SH-SY5Y (cell line): Measurements from ENCODE around the gene HECTD1.

Experiments used
- GATA2 ChIP-seq: IDR thresholded peaks from 2 replicates; pipeline ENCODE4 v1.6.1; 2011; ENCODE audit warnings: mild to moderate bottlenecking, low read depth, low read length
- GATA3 ChIP-seq: IDR thresholded peaks from 2 replicates; pipeline ENCODE4 v1.6.1; 2011; ENCODE audit warnings: low read depth, mild to moderate bottlenecking, low read length, moderate library complexity

The HECTD1 gene

DNA sequence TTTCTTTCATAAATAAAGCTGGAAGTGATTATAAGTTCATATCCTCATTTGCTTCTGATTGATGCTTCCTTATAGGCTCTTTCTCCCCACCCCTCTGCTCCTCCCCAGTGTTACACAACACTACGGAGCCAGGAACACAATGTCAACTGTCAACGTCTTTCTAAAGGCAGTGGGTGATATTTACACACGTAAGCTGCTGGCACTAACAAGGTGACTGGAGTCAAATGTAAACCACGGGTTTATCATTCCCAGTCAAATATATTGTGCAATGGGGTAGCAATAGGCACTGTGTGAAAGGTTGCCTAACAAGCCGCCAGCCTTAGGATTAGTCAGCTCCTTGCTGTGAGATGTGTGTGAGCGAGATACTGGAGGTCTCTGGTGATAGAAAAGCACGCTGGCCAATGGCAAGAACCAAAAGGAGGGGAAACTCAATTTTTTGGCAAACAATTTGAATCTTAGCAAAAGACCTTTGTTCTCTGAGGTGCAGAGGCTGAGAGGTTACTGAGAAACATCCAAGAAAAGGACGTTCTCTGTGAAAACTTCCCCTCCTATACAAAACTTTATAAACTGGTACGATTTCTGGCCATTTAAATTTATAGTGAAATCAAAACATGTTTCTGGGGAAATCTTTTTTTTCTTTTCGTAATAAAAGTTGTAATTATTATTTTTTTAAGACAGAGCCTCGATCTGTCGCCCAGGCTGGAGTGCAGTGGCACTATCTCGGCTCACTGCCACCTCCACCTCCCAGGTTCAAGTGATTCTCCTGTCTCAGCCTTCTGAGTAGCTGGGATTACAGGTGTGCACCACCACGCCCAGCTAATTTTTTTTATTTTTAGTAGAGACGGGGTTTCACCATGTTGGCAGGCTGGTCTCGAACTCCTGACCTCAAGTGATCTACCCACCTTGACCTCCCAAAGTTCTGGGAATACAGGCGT is 22.3 kb upstream of the HECTD1 start:
- no peak for TF ChIP-seq GATA2
- no peak for TF ChIP-seq GATA3

DNA sequence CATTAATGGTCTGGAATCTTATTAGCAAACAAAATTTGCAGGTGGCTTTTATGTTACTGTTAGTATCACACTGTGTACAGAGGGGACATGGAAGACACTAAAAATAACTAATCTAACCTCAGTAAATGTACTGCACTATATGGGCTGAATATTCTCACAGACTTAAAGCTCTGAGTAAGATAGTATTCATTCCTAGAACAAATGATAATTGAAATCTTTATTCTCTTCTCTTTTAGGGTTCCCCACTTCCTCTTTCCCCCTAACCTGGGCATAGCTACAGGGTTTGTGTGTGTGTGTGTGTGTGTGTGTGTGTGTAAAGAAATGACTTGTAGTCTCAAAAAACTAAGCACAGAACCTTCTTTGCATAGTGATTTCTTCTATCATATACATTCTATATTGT is 21.4 kb upstream of the HECTD1 start:
- TF ChIP-seq GATA3: no peak
- no peak for TF ChIP-seq GATA2

DNA sequence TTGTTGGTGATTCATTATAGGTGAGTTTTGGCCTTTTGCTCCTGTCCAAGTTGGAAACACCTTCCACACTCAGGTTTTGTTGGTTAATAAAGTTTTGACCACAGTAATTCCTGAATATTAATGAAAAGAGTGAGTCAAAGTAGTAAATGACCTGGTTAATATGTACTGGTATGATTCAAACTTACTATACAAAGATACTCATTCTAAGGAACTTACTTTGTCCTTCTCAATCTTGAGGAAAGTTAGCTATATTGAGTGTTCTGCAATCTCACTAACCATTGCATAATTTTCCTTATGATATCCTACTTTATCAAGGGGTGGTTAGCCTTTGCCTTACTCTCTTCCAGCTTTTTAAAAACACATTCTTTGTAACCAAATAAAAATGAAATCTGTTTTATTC is 20.9 kb upstream of the HECTD1 start:
- TF ChIP-seq GATA3: no peak
- no peak for TF ChIP-seq GATA2

DNA sequence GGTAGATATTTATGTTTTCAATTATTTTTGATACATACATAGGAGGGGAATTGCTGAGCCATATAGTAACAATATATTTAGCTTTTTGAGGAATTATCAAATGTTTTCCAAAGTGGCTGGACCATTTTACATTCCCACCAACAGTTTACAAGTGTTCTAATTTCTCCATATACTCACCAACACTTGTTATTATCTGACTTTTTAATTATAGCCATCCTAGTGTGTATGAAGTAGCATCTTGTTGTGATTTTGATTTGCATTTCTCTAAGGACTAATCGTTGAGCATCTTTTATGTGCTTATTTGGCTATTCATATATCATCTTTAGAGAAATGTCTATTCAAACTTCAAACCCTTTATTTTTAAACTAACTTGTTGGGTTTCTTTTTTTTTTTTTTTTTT is 17.2 kb upstream of the HECTD1 start:
- no peak for TF ChIP-seq GATA2
- no peak for TF ChIP-seq GATA3

DNA sequence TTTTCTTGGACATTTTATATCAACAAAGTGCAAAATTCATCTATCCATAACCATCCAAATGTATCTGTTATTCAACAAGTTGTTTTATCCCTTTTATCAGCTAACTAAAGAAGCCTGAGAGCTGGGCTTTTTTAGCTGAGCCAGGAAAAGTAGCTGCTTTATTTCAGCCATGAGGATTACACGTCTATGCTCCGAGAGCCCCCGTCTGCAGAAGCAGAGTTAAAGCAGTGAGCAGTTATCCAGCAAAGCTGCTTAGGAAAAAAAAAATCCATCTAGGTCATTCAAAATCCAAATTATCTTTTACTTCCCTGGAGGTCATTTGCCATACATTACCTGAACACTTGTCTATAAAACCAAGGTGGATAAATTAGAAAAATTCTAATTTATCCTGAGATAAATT is 15.7 kb upstream of the HECTD1 start:
- TF ChIP-seq GATA3 (no peak), GATA2 (no peak)

DNA sequence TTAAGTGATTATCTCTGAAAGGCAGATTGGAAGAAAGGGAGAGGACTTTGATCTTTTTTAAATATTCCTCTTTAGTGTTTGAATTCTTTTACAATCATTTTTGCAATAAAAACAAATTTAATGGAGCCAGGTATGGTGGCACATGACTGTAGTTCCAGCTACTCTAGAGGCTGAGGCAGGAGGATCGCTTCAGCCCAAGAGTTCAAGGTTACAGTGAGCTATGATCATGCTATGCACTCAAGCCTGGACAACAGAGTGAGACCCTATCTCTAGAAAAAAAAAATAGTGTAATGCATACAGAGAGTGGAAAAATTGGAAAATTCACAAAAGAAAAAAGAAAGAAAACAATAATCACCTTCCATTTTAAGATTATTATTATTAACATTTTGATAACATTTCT is 15.2 kb upstream of the HECTD1 start:
- TF ChIP-seq GATA3 (no peak), GATA2 (no peak)

DNA sequence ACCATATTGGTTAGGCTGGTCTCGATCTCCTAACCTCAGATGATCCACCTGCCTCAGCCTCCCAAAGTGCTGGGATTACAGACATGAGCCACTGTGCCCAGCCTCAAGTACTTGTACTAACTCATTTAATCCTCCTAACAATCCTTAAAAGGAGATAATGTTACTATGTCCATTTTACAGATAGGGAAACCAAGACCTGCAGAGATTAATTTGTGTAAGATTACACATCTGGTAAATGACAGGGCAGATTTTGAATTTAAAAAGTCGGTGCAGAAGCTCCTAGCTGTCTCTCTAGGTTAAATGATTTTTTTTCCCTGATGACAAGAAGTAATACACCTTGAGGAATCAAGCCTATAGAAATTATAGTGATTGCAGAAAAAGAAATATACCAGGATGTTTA is 13.7 kb upstream of the HECTD1 start:
- TF ChIP-seq GATA3 (no peak), GATA2 (no peak)

DNA sequence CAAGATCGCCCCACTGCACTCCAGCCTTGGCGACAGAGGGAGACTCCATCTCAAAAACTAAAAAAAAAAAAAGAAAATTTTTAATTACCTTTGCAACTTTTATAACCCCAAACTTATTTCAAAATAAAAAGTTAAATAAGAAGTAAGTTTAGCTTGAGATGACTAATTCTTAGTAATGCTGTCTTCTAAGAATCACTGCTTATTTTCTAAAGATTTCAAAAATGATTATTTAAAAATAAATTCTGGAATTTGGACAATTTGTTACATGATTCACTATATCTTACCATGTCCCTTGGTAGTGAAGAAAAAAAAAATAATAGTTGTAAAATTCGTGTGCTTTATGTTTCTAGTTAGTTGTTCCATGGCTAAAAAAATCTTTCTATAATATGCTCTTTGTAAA is 11.6 kb upstream of the HECTD1 start:
- TF ChIP-seq GATA3 (no peak), GATA2 (no peak)

DNA sequence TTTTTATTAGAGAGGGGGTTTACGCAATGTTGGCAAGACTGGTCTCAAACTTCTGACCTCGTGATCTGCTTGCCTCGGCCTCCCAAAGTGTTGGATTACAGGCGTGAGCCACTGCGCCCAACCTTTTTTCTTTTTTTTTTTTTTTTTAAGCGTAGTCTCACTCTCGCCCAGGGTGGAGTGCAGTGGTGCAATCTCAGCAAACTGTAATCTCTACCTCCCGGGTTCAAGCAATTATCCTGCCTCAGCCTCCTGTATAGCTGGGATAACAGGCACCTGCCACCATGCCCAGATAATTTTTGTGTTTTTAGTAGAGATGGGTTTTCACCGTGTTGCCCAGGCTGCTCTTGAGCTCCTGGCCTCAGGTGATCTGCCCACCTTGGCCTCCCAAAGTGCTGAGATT is 8.8 kb upstream of the HECTD1 start:
- no peak for TF ChIP-seq GATA3
- no peak for TF ChIP-seq GATA2

DNA sequence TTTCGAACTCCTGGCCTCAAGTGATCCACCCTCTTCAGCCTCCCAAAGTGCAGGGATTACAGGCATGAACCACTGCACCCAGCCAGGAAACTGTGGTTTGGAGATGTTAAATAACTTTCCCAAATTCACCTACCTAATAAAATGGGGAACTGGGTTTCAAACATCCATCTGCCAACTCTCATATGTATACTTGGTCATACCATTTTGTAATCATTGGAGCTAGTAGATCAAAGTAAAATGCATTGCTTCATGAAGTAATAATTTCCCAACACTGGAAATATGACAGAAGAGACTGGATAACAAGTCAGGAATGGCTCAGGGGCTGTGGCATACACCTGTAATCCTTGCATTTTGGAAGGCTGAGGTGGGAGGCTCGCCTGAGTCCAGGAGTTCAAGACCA is 5.3 kb upstream of the HECTD1 start:
- TF ChIP-seq GATA2 (no peak), GATA3 (no peak)

DNA sequence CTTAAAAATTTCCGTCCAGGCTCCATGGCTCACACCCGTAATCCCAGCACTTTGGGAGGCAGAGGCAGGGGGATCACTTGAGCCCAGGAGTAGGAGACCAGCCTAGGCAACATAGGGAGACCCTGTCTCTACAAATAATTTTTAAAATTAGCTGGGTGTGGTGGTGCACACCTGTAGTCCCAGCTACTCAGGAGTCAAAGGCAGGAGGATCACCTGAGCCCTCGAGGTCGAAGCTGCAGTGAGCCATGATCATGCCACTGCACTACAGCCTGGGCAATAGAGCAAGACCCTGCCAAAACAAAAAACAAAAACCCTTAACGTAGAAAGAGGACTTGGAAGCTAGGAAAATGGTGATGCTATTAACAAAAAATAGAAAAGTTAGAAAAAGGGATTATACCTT is 2.0 kb upstream of the HECTD1 start:
- TF ChIP-seq GATA2: no peak
- no peak for TF ChIP-seq GATA3

DNA sequence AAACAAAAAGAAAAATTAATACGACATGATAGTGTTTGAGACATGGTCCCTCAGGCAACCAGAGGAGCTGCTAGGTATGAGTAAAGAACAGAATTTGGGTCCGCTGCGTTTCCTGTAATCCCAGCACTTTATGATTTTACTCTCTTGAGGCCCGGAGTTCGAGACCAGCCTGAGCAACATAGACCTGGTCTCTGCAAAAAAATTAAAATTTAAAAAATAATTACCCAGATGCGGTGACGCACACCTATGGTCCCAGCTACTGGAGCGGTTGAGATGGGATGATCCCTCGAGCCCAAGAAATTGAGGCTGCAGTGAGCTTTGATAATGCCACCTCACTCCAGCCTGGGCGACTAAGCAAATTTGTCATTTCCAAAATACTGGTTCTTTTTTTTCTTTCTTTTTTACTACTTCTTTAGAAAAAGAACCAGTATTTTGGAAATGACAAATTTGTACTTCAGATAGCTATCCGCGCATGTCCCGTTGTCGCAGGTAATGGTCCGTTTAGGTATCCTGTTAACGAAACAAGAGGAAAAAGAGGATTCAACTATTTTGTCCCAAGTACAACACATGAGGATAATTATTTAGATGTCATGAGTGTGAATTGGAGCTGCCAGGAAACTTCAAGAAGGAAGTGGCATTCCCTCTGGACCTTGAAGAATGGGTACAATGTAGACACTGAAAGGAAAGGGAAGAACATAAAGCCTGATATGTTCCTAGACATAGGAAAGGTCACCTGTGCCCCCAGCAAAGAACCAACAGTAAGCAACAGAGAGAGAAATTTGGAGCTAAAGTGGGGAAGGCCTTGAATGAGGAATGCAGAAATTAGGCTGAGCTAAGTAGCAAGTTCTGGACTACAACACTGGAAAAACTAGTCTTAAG is 1.2 kb upstream of the HECTD1 start:
- TF ChIP-seq GATA2 (no peak), GATA3 (no peak)

DNA sequence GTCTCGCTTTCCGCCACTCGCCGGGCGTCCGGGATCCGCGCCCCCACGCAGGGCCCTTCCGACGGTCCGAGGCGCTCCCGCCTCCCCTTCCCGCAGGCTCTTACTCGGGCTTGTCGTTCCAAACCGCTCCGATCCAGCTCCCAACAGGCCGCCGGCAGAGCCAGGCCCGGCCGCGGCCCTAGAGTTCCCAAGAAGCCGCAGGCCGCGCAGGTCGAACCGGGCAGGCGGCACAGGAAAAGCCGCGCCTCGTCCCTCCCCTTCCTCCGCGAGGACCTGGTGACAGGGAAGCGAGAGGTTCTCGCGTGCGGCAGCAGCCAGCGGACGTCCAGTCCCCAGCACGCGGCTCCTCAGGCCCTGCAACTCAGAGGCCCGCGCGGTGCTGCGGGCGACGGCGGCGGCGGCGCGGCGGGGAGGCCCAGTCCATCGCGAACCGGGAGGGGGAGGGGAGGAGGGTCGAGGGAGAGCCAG is 272 bp downstream of the HECTD1 start:
- TF ChIP-seq GATA3 (no peak), GATA2 (no peak)

DNA sequence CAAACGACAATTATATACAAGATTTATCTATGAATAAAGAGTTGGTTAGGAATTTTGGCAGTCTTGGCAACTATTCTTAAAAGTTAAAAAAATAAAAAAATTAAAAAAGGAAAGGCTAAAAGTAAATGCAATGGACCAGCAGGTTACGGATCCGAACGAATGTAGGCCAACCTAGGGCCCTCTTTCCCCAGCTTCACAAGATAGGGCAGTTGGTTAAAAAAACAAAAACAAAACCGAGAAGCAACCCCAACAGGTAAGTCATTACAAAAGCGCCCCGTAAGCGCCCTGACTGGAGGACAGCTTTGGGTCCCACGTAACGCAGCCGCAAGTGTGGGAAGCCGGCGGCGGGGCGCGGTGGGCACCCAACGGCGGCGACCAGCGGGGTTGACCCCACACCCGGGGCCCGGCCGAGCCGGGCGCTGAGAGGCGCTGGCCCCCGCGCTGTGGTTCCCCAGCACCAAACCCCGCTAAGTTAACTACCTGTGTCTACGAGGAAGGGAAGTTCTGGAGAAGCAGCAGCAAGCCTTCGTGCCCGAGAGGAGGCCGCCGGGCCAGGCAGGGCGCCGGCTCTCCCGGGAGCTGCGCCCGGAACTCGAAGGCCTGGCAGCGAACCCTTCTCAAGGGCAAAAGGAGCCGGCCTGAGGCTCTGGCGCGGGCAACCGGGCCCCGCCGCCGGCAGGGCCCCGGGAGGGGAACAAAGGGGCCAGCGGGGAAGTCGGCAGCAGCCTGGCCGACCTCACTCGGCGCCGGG is 882 bp downstream of the HECTD1 start:
- no peak for TF ChIP-seq GATA2
- no peak for TF ChIP-seq GATA3
